OCI-LY1 (cell line): ENCODE data around the gene VWA8.

Source experiments
- CTCF ChIP-seq: fragments of 200-600 bp; sonication (generic), shearing (Covaris generic); IDR thresholded peaks from 2 replicates; pipeline ENCODE4 v1.5.1; 2017; ENCODE audit warnings: mild to moderate bottlenecking, antibody characterized with exemption, low read length, moderate library complexity, mixed read lengths
- EZH2 ChIP-seq: fragments of 200-600 bp; sonication (generic), shearing (Covaris generic); IDR thresholded peaks from 2 replicates; pipeline ENCODE4 v1.8.0; 2017; ENCODE audit warnings: borderline replicate concordance, mixed run types, mild to moderate bottlenecking, antibody characterized with exemption, low read length, moderate library complexity, mixed read lengths

DNA sequence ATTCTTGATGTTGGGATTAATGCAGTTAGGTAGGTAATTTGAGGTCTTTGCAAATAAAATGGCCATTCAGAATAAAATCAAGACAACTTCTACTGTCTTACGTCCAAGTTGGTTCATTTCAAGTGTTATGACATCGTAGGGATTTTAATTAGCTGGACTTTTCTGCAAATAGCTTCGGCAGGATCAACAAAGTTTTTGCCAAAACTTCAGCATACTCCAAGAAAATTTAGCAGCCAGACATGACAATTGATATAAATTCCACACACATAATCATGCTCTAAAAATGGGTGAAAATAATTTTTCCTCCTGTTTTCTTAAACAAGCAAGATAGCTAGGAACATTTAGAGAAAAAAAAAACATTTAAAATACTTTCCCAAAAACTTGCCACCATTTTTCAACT is 344.8 kb downstream of the VWA8 start:
- TF ChIP-seq CTCF (no peak), EZH2 (no peak)
